D341Med (cell line): Measurements from ENCODE around the gene ABLIM3.

Source experiments
- DNase-seq: peaks from one replicate; pipeline ENCODE4 v3.0.0; 2012; ENCODE audit warnings: low spot score

Gene ABLIM3

GRCh38 chr5:149133795-149134777 is 7.2 kb upstream of the ABLIM3 start:
- no peak for DNase-seq

- DNase-seq = no peak
Observed at GRCh38 chr5:149134778-149135500, 6.4 kb upstream of the ABLIM3 start.

- DNase-seq = no peak
Observed at GRCh38 chr5:149135536-149136201, 5.6 kb upstream of the ABLIM3 start.

GRCh38 chr5:149138182-149138923 is 2.9 kb upstream of the ABLIM3 start:
- no peak for DNase-seq

GRCh38 chr5:149140197-149141002 is 893 bp upstream of the ABLIM3 start:
- no peak for DNase-seq

GRCh38 chr5:149141957-149142851 is 911 bp downstream of the ABLIM3 start:
- no peak for DNase-seq

GRCh38 chr5:149143470-149143869 is 2.2 kb downstream of the ABLIM3 start:
- no peak for DNase-seq

GRCh38 chr5:149144637-149145036 is 3.3 kb downstream of the ABLIM3 start:
- DNase-seq = no peak

- no peak for DNase-seq
Observed at GRCh38 chr5:149145138-149145537, 3.8 kb downstream of the ABLIM3 start.

GRCh38 chr5:149147676-149148075 is 6.4 kb downstream of the ABLIM3 start:
- no peak for DNase-seq

GRCh38 chr5:149149942-149150341 is 8.6 kb downstream of the ABLIM3 start:
- no peak for DNase-seq

GRCh38 chr5:149150457-149150856 is 9.2 kb downstream of the ABLIM3 start:
- no peak for DNase-seq

GRCh38 chr5:149151717-149152116 is 10.4 kb downstream of the ABLIM3 start:
- DNase-seq = no peak

GRCh38 chr5:149152317-149152746 is 11.0 kb downstream of the ABLIM3 start:
- DNase-seq = no peak

- no peak for DNase-seq
Observed at GRCh38 chr5:149153193-149153750, 12.0 kb downstream of the ABLIM3 start.

GRCh38 chr5:149153751-149154610 is 12.7 kb downstream of the ABLIM3 start:
- DNase-seq = no peak

- no peak for DNase-seq
Observed at GRCh38 chr5:149154650-149155049, 13.4 kb downstream of the ABLIM3 start.

- no peak for DNase-seq
Observed at GRCh38 chr5:149156435-149157083, 15.3 kb downstream of the ABLIM3 start.
